ENCODE results near the gene FKBP5.

GRCh38 chr6:35592178-35592577 lies 96.5 kb downstream of the FKBP5 start:
- TF ChIP-seq CTCF (IDR thresholded peaks at IDR 0.05) (no peak), POLR2A (IDR thresholded peaks at IDR 0.05) (no peak)
